ENCODE results near the gene LMNA.
"Not testable (repeated sequence)": the region's sequence is repeated elsewhere in the genome, so short reads cannot be mapped to it uniquely, and the experiment has no call there.

Gene LMNA

GRCh38 chr1:156115514-156116374 is 1.2 kb downstream of the LMNA start:
- TF ChIP-seq, protein P1, sequence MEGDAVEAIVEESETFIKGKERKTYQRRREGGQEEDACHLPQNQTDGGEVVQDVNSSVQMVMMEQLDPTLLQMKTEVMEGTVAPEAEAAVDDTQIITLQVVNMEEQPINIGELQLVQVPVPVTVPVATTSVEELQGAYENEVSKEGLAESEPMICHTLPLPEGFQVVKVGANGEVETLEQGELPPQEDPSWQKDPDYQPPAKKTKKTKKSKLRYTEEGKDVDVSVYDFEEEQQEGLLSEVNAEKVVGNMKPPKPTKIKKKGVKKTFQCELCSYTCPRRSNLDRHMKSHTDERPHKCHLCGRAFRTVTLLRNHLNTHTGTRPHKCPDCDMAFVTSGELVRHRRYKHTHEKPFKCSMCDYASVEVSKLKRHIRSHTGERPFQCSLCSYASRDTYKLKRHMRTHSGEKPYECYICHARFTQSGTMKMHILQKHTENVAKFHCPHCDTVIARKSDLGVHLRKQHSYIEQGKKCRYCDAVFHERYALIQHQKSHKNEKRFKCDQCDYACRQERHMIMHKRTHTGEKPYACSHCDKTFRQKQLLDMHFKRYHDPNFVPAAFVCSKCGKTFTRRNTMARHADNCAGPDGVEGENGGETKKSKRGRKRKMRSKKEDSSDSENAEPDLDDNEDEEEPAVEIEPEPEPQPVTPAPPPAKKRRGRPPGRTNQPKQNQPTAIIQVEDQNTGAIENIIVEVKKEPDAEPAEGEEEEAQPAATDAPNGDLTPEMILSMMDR (IDR thresholded peaks at IDR 0.05; ENCODE audit: low read depth, low read length) = no peak
- DNase-seq = peak; percentile 47
- Histone ChIP-seq H3K4me1 (peaks cover 39% of the 10 kb centered on the region), H3K36me3 (peaks cover 14% of the 10 kb centered on the region; the same call in 1 of the 2 replicates), H3K27me3 (no peaks in the 10 kb centered on the region), H3K9me3 (no peaks in the 10 kb centered on the region), H3K4me3 (ENCODE audit: low read depth, low read length) (peak overlapping the region; percentile 92)

DNA sequence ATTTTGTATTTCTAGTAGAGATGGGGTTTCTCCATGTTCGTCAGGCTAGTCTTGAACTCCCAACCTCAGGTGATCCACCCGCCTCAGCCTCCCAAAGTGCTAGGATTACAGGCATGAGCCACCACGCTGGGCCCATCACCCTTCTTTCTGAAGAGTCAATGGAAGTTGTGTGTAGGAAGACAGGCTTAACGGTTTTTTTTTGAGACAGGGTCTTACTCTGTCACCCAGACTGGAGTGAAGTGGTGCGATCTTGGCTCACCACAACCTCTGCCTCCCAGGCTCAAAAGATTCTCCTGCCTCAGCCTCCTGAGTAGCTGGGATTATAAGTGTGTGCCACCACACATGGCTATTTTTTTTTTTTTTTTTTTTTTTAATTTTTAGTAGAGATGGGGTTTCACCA is 2.2 kb downstream of the LMNA start:
- DNase-seq, H3K27me3 ChIP-seq, H3K9me3 ChIP-seq: not testable (repeated sequence)
- H3K4me1 ChIP-seq = peaks cover 42% of the 10 kb centered on the region
- peak overlapping the region; percentile 92 for H3K4me3 ChIP-seq (ENCODE audit: low read depth, low read length)
- H3K36me3 ChIP-seq = peaks cover 14% of the 10 kb centered on the region; the same call in 1 of the 2 replicates

DNA sequence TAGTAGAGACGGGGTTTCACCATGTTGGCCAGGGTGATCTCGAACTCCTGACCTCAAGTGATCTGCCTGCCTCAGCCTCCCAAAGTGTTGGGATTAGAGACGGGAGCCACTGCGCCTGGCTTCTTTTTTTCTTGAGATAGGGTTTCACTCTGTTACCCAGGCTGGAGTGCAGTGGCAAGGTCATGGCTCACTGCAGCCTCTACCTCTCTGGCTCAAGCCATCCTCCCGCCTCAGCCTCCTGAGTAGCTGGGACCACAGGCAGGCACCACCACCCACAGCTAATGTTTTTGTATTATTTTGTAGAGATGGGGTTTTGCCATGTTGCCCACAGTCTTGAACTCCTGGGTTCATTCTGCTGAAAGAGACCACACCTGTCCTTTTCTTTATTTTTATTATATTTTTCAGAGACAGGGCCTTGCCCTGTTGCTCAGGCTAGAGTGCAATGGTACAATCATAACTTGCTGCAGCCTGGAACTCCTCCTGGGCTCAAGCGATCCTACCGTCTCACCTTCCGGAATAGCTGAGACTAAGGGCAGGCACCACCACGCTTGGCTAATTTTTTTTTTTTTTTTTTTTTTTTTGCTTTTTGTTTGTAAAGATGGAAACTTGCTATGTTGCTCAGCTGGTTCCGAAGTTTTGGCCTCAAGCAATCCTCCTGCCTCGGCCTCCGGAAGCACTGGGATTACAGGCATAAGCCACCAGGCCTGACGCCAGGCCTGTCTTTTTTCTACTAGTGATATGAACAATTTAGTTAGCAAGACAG is 3.1 kb downstream of the LMNA start:
- DNase-seq = no peak
- H3K9me3 ChIP-seq = no peaks in the 10 kb centered on the region
- H3K4me3 ChIP-seq (ENCODE audit: low read depth, low read length) = peak overlapping the region; percentile 23; the same call in 1 of the 2 replicates
- H3K36me3 ChIP-seq = peaks cover 14% of the 10 kb centered on the region; the same call in 1 of the 2 replicates
- H3K27me3 ChIP-seq = no peaks in the 10 kb centered on the region
- TF ChIP-seq, protein P1 (IDR thresholded peaks at IDR 0.05; ENCODE audit: low read depth, low read length) = no peak
- H3K4me1 ChIP-seq = peaks cover 42% of the 10 kb centered on the region

- Histone ChIP-seq H3K27me3 (no peaks in the 10 kb centered on the region), H3K4me1 (peaks cover 42% of the 10 kb centered on the region), H3K36me3 (peaks cover 14% of the 10 kb centered on the region; the same call in 1 of the 2 replicates), H3K9me3 (no peaks in the 10 kb centered on the region), H3K4me3 (ENCODE audit: low read depth, low read length) (peak overlapping the region; percentile 23)
- TF ChIP-seq, protein P1 (IDR thresholded peaks at IDR 0.05; ENCODE audit: low read depth, low read length) = no peak
- no peak for DNase-seq
Observed at GRCh38 chr1:156118177-156118868, 3.8 kb downstream of the LMNA start.

GRCh38 chr1:156119503-156120209 is 5.1 kb downstream of the LMNA start:
- no peak overlapping the region for H3K4me3 ChIP-seq (ENCODE audit: low read depth, low read length)
- TF ChIP-seq, protein P1 (IDR thresholded peaks at IDR 0.05; ENCODE audit: low read depth, low read length) = no peak
- peak; percentile 69 for DNase-seq
- no peaks in the 10 kb centered on the region for H3K9me3 ChIP-seq
- H3K27me3 ChIP-seq = no peaks in the 10 kb centered on the region
- peaks cover 39% of the 10 kb centered on the region for H3K4me1 ChIP-seq
- H3K36me3 ChIP-seq = peaks cover 14% of the 10 kb centered on the region; the same call in 1 of the 2 replicates

- H3K4me1 ChIP-seq = peaks cover 46% of the 10 kb centered on the region
- TF ChIP-seq, protein P1 (IDR thresholded peaks at IDR 0.05; ENCODE audit: low read depth, low read length) = no peak
- no peak overlapping the region for H3K4me3 ChIP-seq (ENCODE audit: low read depth, low read length)
- DNase-seq = no peak
- peaks cover 14% of the 10 kb centered on the region; the same call in 1 of the 2 replicates for H3K36me3 ChIP-seq
- no peaks in the 10 kb centered on the region for H3K27me3 ChIP-seq
- H3K9me3 ChIP-seq = no peaks in the 10 kb centered on the region
Observed at GRCh38 chr1:156120318-156120717, 5.8 kb downstream of the LMNA start.

GRCh38 chr1:156121005-156121404 is 6.5 kb downstream of the LMNA start:
- not testable (repeated sequence) for H3K9me3 ChIP-seq; H3K27me3 ChIP-seq; H3K4me3 ChIP-seq (ENCODE audit: low read depth, low read length); DNase-seq
- H3K36me3 ChIP-seq = peaks cover 14% of the 10 kb centered on the region; the same call in 1 of the 2 replicates
- H3K4me1 ChIP-seq = peaks cover 50% of the 10 kb centered on the region

Measured in BE2C (cell line).